Astrocyte (in vitro differentiated cells and primary cell): ENCODE measurements around the gene PPIP5K1. TPM values are rescaled to one million over a fixed set of nuclear protein-coding genes. Genes with fewer than 3 reads are reported as not detected.

ENCODE experiments used
- DNase-seq: peaks from one replicate; pipeline ENCODE4 v3.0.0-alpha.2; 2010; ENCODE audit warnings: low read depth
- FAIRE-seq: peaks from 2 replicates; lab custom pipeline; 2011; peaks lifted over from hg19 to GRCh38; lab: Jason Lieb, UNC
- H2AFZ ChIP-seq: 2 replicates; pipeline ENCODE4 v1.6.0; 2012; ENCODE audit warnings: low read depth, low read length, inconsistent platforms
- H3K27ac ChIP-seq: 2 replicates; pipeline ENCODE4 v1.5.1; 2011; ENCODE audit warnings: low read depth, low read length, inconsistent platforms
- H3K27me3 ChIP-seq: 2 replicates; pipeline ENCODE4 v1.6.0; 2011; ENCODE audit warnings: low read length, inconsistent platforms; ENCODE audit not compliant: insufficient read depth
- H3K36me3 ChIP-seq: 2 replicates; pipeline ENCODE4 v1.5.1; 2011; ENCODE audit warnings: low read length, inconsistent platforms; ENCODE audit not compliant: insufficient read depth
- H3K4me1 ChIP-seq: 2 replicates; pipeline ENCODE4 v1.5.1; 2011; ENCODE audit warnings: low read length, inconsistent platforms; ENCODE audit not compliant: insufficient read depth
- H3K4me2 ChIP-seq: 2 replicates; pipeline ENCODE4 v1.6.0; 2012; ENCODE audit warnings: low read length, inconsistent platforms
- H3K4me3 ChIP-seq: 2 replicates; pipeline ENCODE4 v1.5.1; 2011; ENCODE audit warnings: low read depth, mild to moderate bottlenecking, low read length, inconsistent platforms; ENCODE audit not compliant: insufficient read depth
- H3K79me2 ChIP-seq: 2 replicates; pipeline ENCODE4 v1.6.0; 2012; ENCODE audit warnings: mild to moderate bottlenecking, low read length, inconsistent platforms; ENCODE audit not compliant: insufficient read depth
- H3K9ac ChIP-seq: 2 replicates; pipeline ENCODE4 v1.6.0; 2012; ENCODE audit warnings: mild to moderate bottlenecking, low read length, inconsistent platforms
- H3K9me3 ChIP-seq: 2 replicates; pipeline ENCODE4 v1.5.1; 2012; ENCODE audit warnings: low read depth, mild to moderate bottlenecking, low read length, inconsistent platforms; ENCODE audit not compliant: insufficient read depth
- H4K20me1 ChIP-seq: 2 replicates; pipeline ENCODE4 v1.6.0; 2012; ENCODE audit warnings: low read length, inconsistent platforms; ENCODE audit not compliant: insufficient read depth
- H3K27ac Mint-ChIP-seq: one replicate; pipeline ENCODE4 v1.8.0; 2021; ENCODE audit warnings: mild to moderate bottlenecking, mixed read lengths; ENCODE audit not compliant: unreplicated experiment
- H3K27me3 Mint-ChIP-seq: one replicate; pipeline ENCODE4 v1.8.0; 2021; ENCODE audit warnings: low read depth, mixed read lengths; ENCODE audit not compliant: unreplicated experiment
- H3K36me3 Mint-ChIP-seq: one replicate; pipeline ENCODE4 v1.8.0; 2021; ENCODE audit warnings: low read depth, mixed read lengths; ENCODE audit not compliant: unreplicated experiment
- H3K4me1 Mint-ChIP-seq: one replicate; pipeline ENCODE4 v1.8.0; 2021; ENCODE audit warnings: low read depth, mixed read lengths; ENCODE audit not compliant: unreplicated experiment
- H3K4me3 Mint-ChIP-seq: one replicate; pipeline ENCODE4 v1.8.0; 2021; ENCODE audit warnings: mild to moderate bottlenecking, moderate library complexity, mixed read lengths; ENCODE audit not compliant: unreplicated experiment
- H3K9me3 Mint-ChIP-seq: one replicate; pipeline ENCODE4 v1.8.0; 2021; ENCODE audit warnings: mild to moderate bottlenecking, mixed read lengths; ENCODE audit not compliant: unreplicated experiment
- EZH2 ChIP-seq: IDR thresholded peaks from 2 replicates; pipeline ENCODE4 v1.6.1; 2012; ENCODE audit warnings: mild to moderate bottlenecking, low read length, inconsistent platforms; ENCODE audit not compliant: insufficient read depth
- total RNA-seq: library from RNA; stranded (reverse); gene quantifications from 2 replicates; pipeline ENCODE4 v1.2.1, GENCODE V29; 2021
- TF ChIP-seq, protein P1 (sequence below): IDR thresholded peaks from 2 replicates; pipeline ENCODE4 v1.5.1; 2011; ENCODE audit warnings: low read depth, mild to moderate bottlenecking, inconsistent platforms, low read length, moderate library complexity; ENCODE audit not compliant: insufficient read depth

The PPIP5K1 gene
- total RNA-seq, 1 donor from 2014 or later, result 21.4 TPM

- Mint-ChIP-seq H3K4me1 (peaks cover 6% of the 10 kb centered on the region), H3K4me3 (no peak overlapping the region), H3K27me3 (no peaks in the 10 kb centered on the region), H3K9me3 (no peaks in the 10 kb centered on the region), H3K27ac (no peak overlapping the region), H3K36me3 (no peaks in the 10 kb centered on the region)
- Histone ChIP-seq H3K79me2 (no peaks in the 10 kb centered on the region), H3K9ac (no peak overlapping the region), H3K27ac (no peak overlapping the region), H2AFZ (no peak overlapping the region), H3K4me2 (no peak overlapping the region), H4K20me1 (no peaks in the 10 kb centered on the region), H3K4me1 (no peaks in the 10 kb centered on the region), H3K36me3 (no peaks in the 10 kb centered on the region), H3K9me3 (no peaks in the 10 kb centered on the region), H3K27me3 (no peaks in the 10 kb centered on the region), H3K4me3 (no peak overlapping the region)
- FAIRE-seq, result no peak
- TF ChIP-seq, protein P1, sequence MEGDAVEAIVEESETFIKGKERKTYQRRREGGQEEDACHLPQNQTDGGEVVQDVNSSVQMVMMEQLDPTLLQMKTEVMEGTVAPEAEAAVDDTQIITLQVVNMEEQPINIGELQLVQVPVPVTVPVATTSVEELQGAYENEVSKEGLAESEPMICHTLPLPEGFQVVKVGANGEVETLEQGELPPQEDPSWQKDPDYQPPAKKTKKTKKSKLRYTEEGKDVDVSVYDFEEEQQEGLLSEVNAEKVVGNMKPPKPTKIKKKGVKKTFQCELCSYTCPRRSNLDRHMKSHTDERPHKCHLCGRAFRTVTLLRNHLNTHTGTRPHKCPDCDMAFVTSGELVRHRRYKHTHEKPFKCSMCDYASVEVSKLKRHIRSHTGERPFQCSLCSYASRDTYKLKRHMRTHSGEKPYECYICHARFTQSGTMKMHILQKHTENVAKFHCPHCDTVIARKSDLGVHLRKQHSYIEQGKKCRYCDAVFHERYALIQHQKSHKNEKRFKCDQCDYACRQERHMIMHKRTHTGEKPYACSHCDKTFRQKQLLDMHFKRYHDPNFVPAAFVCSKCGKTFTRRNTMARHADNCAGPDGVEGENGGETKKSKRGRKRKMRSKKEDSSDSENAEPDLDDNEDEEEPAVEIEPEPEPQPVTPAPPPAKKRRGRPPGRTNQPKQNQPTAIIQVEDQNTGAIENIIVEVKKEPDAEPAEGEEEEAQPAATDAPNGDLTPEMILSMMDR, result no peak
- TF ChIP-seq EZH2, result no peak
- DNase-seq, result no peak
These were observed 37.0 kb downstream of the PPIP5K1 start for GRCh38 chr15:43552986-43553385.

GRCh38 chr15:43552256-43552655 is 37.8 kb downstream of the PPIP5K1 start:
- Histone ChIP-seq H3K4me3 (no peak overlapping the region), H3K79me2 (no peaks in the 10 kb centered on the region), H4K20me1 (no peaks in the 10 kb centered on the region), H3K9me3 (no peaks in the 10 kb centered on the region), H3K9ac (no peak overlapping the region), H3K36me3 (no peaks in the 10 kb centered on the region), H2AFZ (no peak overlapping the region), H3K27me3 (no peaks in the 10 kb centered on the region), H3K4me1 (no peaks in the 10 kb centered on the region), H3K27ac (no peak overlapping the region), H3K4me2 (no peak overlapping the region)
- Mint-ChIP-seq H3K4me3 (no peak overlapping the region), H3K9me3 (peaks cover 2% of the 10 kb centered on the region), H3K27ac (no peak overlapping the region), H3K4me1 (peaks cover 6% of the 10 kb centered on the region), H3K36me3 (peaks cover 5% of the 10 kb centered on the region), H3K27me3 (no peaks in the 10 kb centered on the region)
- TF ChIP-seq EZH2, result no peak
- TF ChIP-seq, protein P1, result no peak
- FAIRE-seq, result no peak
- no peak for DNase-seq

- Histone ChIP-seq H3K9me3 (no peaks in the 10 kb centered on the region), H3K27ac (peak overlapping the region; percentile 42), H4K20me1 (no peaks in the 10 kb centered on the region), H3K4me1 (no peaks in the 10 kb centered on the region), H3K4me2 (peak overlapping the region; percentile 32), H3K4me3 (no peak overlapping the region), H3K9ac (peak overlapping the region; percentile 8), H3K79me2 (no peaks in the 10 kb centered on the region), H3K36me3 (no peaks in the 10 kb centered on the region), H2AFZ (no peak overlapping the region), H3K27me3 (no peaks in the 10 kb centered on the region)
- TF ChIP-seq, protein P1, result no peak
- TF ChIP-seq EZH2, result no peak
- Mint-ChIP-seq H3K27ac (peak overlapping the region; percentile 2), H3K4me3 (no peak overlapping the region), H3K36me3 (peaks cover 7% of the 10 kb centered on the region), H3K4me1 (peaks cover 6% of the 10 kb centered on the region), H3K9me3 (peaks cover 4% of the 10 kb centered on the region), H3K27me3 (no peaks in the 10 kb centered on the region)
- DNase-seq (peak; percentile 79), FAIRE-seq (peak; percentile 88)
These were observed 39.3 kb downstream of the PPIP5K1 start for GRCh38 chr15:43550527-43551363.
